ENCODE measurements around the gene GZMM.

DNA sequence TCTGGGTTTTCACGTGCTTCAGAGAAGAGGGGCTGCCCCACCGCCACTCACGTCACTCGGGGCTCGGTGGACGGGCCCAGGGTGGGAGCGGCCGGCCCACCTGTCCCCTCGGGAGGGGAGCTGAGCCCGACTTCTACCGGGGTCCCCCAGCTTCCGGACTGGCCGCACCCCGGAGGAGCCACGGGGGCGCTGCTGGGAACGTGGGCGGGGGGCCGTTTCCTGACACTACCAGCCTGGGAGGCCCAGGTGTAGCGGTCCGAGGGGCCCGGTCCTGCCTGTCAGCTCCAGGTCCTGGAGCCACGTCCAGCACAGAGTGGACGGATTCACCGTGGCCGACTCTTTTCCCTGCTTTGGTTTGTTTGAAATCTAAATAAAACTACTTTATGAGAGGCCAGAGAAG lies 2.2 kb upstream of the GZMM start:
- TF ChIP-seq, protein P1, sequence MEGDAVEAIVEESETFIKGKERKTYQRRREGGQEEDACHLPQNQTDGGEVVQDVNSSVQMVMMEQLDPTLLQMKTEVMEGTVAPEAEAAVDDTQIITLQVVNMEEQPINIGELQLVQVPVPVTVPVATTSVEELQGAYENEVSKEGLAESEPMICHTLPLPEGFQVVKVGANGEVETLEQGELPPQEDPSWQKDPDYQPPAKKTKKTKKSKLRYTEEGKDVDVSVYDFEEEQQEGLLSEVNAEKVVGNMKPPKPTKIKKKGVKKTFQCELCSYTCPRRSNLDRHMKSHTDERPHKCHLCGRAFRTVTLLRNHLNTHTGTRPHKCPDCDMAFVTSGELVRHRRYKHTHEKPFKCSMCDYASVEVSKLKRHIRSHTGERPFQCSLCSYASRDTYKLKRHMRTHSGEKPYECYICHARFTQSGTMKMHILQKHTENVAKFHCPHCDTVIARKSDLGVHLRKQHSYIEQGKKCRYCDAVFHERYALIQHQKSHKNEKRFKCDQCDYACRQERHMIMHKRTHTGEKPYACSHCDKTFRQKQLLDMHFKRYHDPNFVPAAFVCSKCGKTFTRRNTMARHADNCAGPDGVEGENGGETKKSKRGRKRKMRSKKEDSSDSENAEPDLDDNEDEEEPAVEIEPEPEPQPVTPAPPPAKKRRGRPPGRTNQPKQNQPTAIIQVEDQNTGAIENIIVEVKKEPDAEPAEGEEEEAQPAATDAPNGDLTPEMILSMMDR (conservative IDR thresholded peaks at IDR 0.05; ENCODE audit: low read depth in 2 of 2): no peak
- TF ChIP-seq REST (IDR thresholded peaks at IDR 0.05; ENCODE audit: unreplicated experiment) (no peak), JUNB (IDR thresholded peaks at IDR 0.05; ENCODE audit: unreplicated experiment) (no peak), EZH2 (IDR thresholded peaks at IDR 0.05; ENCODE audit: low read depth, unreplicated experiment) (no peak), EZH2phosphoT487 (IDR thresholded peaks at IDR 0.05; ENCODE audit: unreplicated experiment) (no peak), CREB1 (CRISPR knock-in tag; IDR thresholded peaks at IDR 0.05; ENCODE audit: low read depth) (no peak), POLR2AphosphoS5 (IDR thresholded peaks at IDR 0.05; ENCODE audit: low read depth) (no peak)
- TF ChIP-seq, protein P2, sequence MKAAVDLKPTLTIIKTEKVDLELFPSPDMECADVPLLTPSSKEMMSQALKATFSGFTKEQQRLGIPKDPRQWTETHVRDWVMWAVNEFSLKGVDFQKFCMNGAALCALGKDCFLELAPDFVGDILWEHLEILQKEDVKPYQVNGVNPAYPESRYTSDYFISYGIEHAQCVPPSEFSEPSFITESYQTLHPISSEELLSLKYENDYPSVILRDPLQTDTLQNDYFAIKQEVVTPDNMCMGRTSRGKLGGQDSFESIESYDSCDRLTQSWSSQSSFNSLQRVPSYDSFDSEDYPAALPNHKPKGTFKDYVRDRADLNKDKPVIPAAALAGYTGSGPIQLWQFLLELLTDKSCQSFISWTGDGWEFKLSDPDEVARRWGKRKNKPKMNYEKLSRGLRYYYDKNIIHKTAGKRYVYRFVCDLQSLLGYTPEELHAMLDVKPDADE (IDR thresholded peaks at IDR 0.05): no peak

Data from GM23338 (cell line).